ENCODE measurements around the gene CYP1A1. TPM values are rescaled to one million over a fixed set of nuclear protein-coding genes. Genes with fewer than 3 reads are reported as not detected.
A peak's percentile ranks its signal among the peaks of the same experiment; 100 is the strongest.

Gene CYP1A1
- total RNA-seq, 1 donor from 2014 or later = 189 TPM

DNA sequence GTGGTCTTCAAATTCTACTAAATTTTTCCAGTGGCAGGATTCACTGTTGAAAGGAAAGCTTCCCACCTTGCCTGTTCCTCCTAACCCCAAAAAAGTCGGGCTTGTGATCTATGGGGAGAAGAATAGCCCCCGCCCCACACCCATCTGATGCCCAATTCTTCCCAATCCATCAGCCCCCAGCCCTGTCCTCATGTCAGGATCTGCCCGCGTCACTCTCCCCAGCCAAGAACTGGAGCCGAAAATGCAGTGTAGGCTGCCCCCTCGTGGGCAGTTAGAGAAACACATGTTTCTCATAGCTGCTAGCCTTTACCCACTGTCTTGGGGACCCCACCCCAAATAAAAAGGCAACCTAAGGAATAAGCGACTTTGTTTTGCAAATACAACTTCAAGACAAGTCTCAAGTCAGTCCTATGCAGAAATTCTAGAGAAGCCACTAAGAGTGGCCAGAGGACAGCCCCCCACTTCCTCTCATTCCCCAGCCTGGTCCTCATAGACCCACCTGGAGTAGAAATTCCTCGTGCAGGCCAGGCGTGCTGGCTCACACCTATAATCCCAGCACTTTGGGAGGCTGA is 43.5 kb upstream of the CYP1A1 start:
- TF ChIP-seq, protein P1, sequence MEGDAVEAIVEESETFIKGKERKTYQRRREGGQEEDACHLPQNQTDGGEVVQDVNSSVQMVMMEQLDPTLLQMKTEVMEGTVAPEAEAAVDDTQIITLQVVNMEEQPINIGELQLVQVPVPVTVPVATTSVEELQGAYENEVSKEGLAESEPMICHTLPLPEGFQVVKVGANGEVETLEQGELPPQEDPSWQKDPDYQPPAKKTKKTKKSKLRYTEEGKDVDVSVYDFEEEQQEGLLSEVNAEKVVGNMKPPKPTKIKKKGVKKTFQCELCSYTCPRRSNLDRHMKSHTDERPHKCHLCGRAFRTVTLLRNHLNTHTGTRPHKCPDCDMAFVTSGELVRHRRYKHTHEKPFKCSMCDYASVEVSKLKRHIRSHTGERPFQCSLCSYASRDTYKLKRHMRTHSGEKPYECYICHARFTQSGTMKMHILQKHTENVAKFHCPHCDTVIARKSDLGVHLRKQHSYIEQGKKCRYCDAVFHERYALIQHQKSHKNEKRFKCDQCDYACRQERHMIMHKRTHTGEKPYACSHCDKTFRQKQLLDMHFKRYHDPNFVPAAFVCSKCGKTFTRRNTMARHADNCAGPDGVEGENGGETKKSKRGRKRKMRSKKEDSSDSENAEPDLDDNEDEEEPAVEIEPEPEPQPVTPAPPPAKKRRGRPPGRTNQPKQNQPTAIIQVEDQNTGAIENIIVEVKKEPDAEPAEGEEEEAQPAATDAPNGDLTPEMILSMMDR (conservative IDR thresholded peaks at IDR 0.05) = peak; percentile 94
- DNase-seq (ENCODE audit: extremely low spot score, unreplicated experiment) = no peak
- peak overlapping the region; percentile 79 for H3K27ac Mint-ChIP-seq

DNA sequence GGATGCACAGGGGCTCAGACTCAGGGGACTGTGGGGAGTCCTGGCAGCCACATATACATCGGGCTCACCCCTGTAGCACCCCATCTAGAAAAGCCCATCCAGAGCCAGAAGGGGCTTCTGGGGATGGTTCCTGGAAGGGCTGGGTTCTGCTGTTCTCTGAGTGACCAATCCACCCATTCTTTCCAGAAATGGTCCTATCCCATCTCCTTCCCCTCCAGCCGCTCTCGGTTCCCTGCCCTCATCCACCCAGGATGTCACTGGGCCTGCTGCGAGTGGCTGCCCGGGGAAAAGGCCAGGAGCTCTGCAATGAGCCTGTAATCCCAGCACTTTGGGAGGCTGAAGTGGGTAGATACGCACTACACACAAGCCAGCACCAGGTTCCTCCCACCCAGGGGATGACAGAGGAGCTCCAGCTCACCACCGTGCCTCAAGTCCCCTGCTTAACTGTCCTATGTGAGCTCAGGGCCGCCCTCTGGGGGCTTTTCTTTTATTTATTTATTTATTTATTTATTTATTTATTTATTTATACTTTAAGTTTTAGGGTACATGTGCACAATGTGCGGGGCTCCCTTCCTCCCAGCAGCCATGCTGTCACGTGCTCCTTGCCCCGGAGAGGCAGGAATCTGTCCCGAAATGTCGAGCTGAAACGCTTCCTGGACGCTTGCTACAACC is 42.9 kb upstream of the CYP1A1 start:
- peaks cover 11% of the 10 kb centered on the region for H3K4me1 Mint-ChIP-seq (ENCODE audit: unreplicated experiment)
- H3K27ac Mint-ChIP-seq = peak overlapping the region; percentile 79
- H3K36me3 Mint-ChIP-seq = no peaks in the 10 kb centered on the region
- peak overlapping the region; percentile 66 for H3K4me3 Mint-ChIP-seq
- H3K9me3 Mint-ChIP-seq = no peaks in the 10 kb centered on the region
- H3K27me3 Mint-ChIP-seq = peaks cover 6% of the 10 kb centered on the region
- no peak for DNase-seq (ENCODE audit: extremely low spot score, unreplicated experiment)
- TF ChIP-seq, protein P1 (conservative IDR thresholded peaks at IDR 0.05) = no peak

More for the DNA sequence above, 43.5 kb upstream of the CYP1A1 start:
- peak overlapping the region; percentile 66 for H3K4me3 Mint-ChIP-seq
- peaks cover 15% of the 10 kb centered on the region for H3K4me1 Mint-ChIP-seq (ENCODE audit: unreplicated experiment)
- H3K27me3 Mint-ChIP-seq = peaks cover 6% of the 10 kb centered on the region
- no peaks in the 10 kb centered on the region for H3K9me3 Mint-ChIP-seq
- no peaks in the 10 kb centered on the region for H3K36me3 Mint-ChIP-seq

DNA sequence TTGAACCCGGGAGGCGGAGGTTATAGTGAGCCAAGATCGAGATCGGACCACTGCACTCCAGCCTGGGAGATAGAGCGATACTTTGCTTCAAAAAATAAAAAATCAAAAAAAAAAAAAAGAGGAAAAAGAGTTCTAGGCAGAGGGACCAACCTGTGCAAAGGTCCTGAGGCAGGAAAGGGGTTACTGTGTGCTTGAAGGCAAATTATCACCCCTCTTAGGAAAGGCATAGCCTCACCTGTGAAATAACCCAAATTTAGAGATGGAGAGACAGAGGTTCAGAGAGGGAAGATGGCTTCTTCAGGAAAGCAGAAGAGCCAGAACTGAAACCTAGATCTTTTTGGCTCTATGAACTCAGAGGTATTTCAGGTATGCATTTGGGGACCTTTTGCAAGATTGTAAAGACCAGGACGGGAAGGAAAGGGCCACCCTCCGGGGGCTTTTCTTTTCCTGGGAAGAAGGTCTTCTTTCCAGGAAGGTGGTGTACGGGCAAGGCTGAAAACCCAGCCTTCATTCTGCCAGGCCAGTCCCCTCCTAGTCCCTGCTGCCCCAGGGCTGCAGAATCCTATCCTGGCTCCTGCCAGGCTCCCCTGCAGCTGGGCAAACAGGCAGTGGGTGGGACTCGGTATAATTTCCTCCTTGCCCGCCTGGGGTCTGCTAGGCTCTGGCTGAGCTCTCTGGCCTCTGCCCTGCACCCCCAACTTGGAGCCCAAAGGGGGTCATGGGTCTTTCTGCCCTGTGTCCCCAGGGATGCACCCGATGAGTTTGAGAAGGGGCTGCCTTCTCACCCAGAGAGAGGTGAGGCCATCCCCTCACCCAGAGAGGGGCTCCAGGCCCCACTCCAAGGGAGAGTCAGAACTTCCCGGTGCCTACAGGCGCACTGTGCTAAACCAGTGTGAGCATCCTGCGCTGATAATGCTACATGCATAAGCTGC is 42.1 kb upstream of the CYP1A1 start:
- Mint-ChIP-seq H3K27ac (peak overlapping the region; percentile 11), H3K4me1 (ENCODE audit: unreplicated experiment) (peaks cover 17% of the 10 kb centered on the region), H3K27me3 (peaks cover 6% of the 10 kb centered on the region), H3K36me3 (no peaks in the 10 kb centered on the region), H3K9me3 (no peaks in the 10 kb centered on the region), H3K4me3 (no peak overlapping the region)
- TF ChIP-seq, protein P1 (conservative IDR thresholded peaks at IDR 0.05) = no peak
- no peak for DNase-seq (ENCODE audit: extremely low spot score, unreplicated experiment)

DNA sequence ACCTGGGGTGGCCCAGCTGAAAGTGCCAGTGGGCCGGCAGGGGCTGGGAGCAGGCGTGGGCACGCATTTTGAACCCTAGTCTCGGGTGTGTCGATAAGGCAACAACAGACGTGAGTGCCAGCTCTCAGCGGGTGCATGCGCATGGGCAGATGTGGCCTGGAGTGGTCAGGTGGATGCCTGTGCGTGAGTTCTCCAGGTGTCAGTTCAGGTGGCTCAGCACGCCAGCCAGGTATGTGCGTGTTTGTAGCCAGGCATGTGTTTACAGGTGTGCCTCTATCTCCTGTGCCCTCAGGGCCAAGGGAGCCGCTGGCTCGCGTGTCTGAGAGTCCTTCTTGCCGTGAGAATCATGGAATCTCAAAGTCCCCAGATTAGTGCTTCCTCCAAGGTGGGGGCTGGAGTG is 38.1 kb upstream of the CYP1A1 start:
- Mint-ChIP-seq H3K36me3 (no peaks in the 10 kb centered on the region), H3K27ac (peak overlapping the region; percentile 94), H3K9me3 (no peaks in the 10 kb centered on the region), H3K4me3 (no peak overlapping the region), H3K4me1 (ENCODE audit: unreplicated experiment) (peaks cover 13% of the 10 kb centered on the region), H3K27me3 (no peaks in the 10 kb centered on the region)
- TF ChIP-seq, protein P1 (conservative IDR thresholded peaks at IDR 0.05) = no peak
- DNase-seq (ENCODE audit: extremely low spot score, unreplicated experiment) = no peak

DNA sequence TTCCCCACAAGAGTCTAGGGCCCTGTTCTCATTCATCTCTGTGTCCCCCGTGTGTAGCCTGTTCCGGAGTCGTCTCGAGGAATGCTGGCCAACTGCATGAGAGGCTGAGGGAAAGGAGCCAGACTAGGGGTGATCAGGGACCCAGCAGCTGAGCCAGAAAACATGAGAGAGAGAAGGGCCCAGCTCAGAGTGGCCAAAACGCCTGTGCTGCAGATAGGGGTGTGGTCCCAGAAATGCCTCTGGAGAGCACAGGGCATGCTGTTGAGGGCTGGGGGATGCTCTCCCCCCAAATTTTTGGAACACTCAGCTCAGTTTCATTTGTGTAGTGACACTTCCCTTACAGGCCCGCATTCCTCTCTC is 37.4 kb upstream of the CYP1A1 start:
- DNase-seq (ENCODE audit: extremely low spot score, unreplicated experiment) = no peak
- Mint-ChIP-seq H3K4me3 (peak overlapping the region; percentile 41), H3K9me3 (no peaks in the 10 kb centered on the region), H3K27ac (peak overlapping the region; percentile 94), H3K36me3 (no peaks in the 10 kb centered on the region), H3K27me3 (no peaks in the 10 kb centered on the region), H3K4me1 (ENCODE audit: unreplicated experiment) (peaks cover 13% of the 10 kb centered on the region)
- TF ChIP-seq, protein P1 (conservative IDR thresholded peaks at IDR 0.05) = no peak
